Neural progenitor cell (in vitro differentiated cells): ENCODE measurements around the gene TBX18.

ENCODE experiments used
- EZH2phosphoT487 ChIP-seq: fragments of 200-600 bp; sonication (generic); IDR thresholded peaks from 2 replicates; pipeline ENCODE4 v1.6.1; 2017; ENCODE audit warnings: antibody characterized with exemption
- TF ChIP-seq, protein P1 (sequence below): fragments of 200-600 bp; sonication (generic); IDR thresholded peaks from 2 replicates; pipeline ENCODE4 v1.5.1; 2017; ENCODE audit warnings: antibody characterized with exemption, mild to moderate bottlenecking

GRCh38 chr6:84779380-84779779 is 15.0 kb upstream of the TBX18 start:
- TF ChIP-seq EZH2phosphoT487: no peak
- TF ChIP-seq, protein P1, sequence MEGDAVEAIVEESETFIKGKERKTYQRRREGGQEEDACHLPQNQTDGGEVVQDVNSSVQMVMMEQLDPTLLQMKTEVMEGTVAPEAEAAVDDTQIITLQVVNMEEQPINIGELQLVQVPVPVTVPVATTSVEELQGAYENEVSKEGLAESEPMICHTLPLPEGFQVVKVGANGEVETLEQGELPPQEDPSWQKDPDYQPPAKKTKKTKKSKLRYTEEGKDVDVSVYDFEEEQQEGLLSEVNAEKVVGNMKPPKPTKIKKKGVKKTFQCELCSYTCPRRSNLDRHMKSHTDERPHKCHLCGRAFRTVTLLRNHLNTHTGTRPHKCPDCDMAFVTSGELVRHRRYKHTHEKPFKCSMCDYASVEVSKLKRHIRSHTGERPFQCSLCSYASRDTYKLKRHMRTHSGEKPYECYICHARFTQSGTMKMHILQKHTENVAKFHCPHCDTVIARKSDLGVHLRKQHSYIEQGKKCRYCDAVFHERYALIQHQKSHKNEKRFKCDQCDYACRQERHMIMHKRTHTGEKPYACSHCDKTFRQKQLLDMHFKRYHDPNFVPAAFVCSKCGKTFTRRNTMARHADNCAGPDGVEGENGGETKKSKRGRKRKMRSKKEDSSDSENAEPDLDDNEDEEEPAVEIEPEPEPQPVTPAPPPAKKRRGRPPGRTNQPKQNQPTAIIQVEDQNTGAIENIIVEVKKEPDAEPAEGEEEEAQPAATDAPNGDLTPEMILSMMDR: no peak
